Mesenchymal stem cell (in vitro differentiated cells and primary cell): ENCODE data around the gene PARN.

ENCODE experiments used
- DNase-seq: peaks from one replicate; pipeline ENCODE4 v3.0.0-alpha.2; 2013
- H2AFZ ChIP-seq: one replicate; pipeline ENCODE4 v1.6.1; 2013; ENCODE audit warnings: low read depth, mild to moderate bottlenecking, control low read depth, inconsistent platforms, low read length, moderate library complexity
- H2AK5ac ChIP-seq: 2 replicates; pipeline ENCODE4 v1.6.1; 2013; ENCODE audit warnings: low read length, moderate library complexity, mild to moderate bottlenecking, inconsistent platforms; ENCODE audit not compliant: severe bottlenecking
- H2BK120ac ChIP-seq: one replicate; pipeline ENCODE4 v1.6.1; 2013; ENCODE audit warnings: low read depth, mild to moderate bottlenecking, inconsistent platforms, low read length, moderate library complexity
- H2BK12ac ChIP-seq, 2 experiments: one replicate each; pipeline ENCODE4 v1.6.1; 2013; ENCODE audit warnings: inconsistent platforms in 2 of 2, low read length in 2 of 2, mild to moderate bottlenecking in 2 of 2, moderate library complexity in 2 of 2, control low read depth in 1 of 2
- H2BK15ac ChIP-seq: one replicate; pipeline ENCODE4 v1.6.1; 2013; ENCODE audit warnings: mild to moderate bottlenecking, low read depth, inconsistent platforms; ENCODE audit not compliant: poor library complexity, severe bottlenecking
- H2BK5ac ChIP-seq: 2 replicates; pipeline ENCODE4 v1.6.1; 2013; ENCODE audit warnings: low read depth, mild to moderate bottlenecking, low read length, control low read depth, inconsistent platforms; ENCODE audit not compliant: poor library complexity, severe bottlenecking
- H3K14ac ChIP-seq, 2 experiments: one replicate each; pipeline ENCODE4 v1.6.1; 2013; ENCODE audit warnings: inconsistent platforms in 2 of 2, low read length in 2 of 2, control low read depth in 1 of 2, mild to moderate bottlenecking in 1 of 2, moderate library complexity in 1 of 2
- H3K18ac ChIP-seq, 2 experiments: one replicate each; pipeline ENCODE4 v1.6.1; 2013; ENCODE audit warnings: inconsistent platforms in 2 of 2, low read length in 2 of 2, control low read depth in 1 of 2, low read depth in 1 of 2, mild to moderate bottlenecking in 1 of 2
- H3K23ac ChIP-seq, 2 experiments: one replicate each; pipeline ENCODE4 v1.6.1; 2013; ENCODE audit warnings: inconsistent platforms in 2 of 2, low read length in 2 of 2, mild to moderate bottlenecking in 2 of 2, moderate library complexity in 2 of 2, control low read depth in 1 of 2
- H3K27ac ChIP-seq: 2 replicates; pipeline ENCODE4 v1.5.1; 2013; ENCODE audit warnings: mild to moderate bottlenecking, moderate library complexity, low read length, control low read depth, inconsistent platforms; ENCODE audit not compliant: poor library complexity, severe bottlenecking
- H3K27me3 ChIP-seq, 2 experiments: 2 replicates each; pipeline versions ENCODE4 v1.6.1 to v1.7.0; 2013; ENCODE audit warnings: low read length in 2 of 2, mild to moderate bottlenecking in 2 of 2, moderate library complexity in 2 of 2, control low read depth in 1 of 2, inconsistent platforms in 1 of 2; ENCODE audit not compliant: control insufficient read depth in 1 of 2, insufficient read depth in 1 of 2
- H3K36me3 ChIP-seq, 2 experiments: 2 replicates each; pipeline versions ENCODE4 v1.6.1 to v1.7.0; 2013; ENCODE audit warnings: low read length in 2 of 2, control low read depth in 1 of 2, inconsistent platforms in 1 of 2, low read depth in 1 of 2, mild to moderate bottlenecking in 1 of 2; ENCODE audit not compliant: insufficient read depth in 2 of 2, control insufficient read depth in 1 of 2
- H3K4ac ChIP-seq, 2 experiments: one replicate each; pipeline ENCODE4 v1.6.1; 2013; ENCODE audit warnings: inconsistent platforms in 2 of 2, low read length in 2 of 2, mild to moderate bottlenecking in 2 of 2, moderate library complexity in 2 of 2, control low read depth in 1 of 2, low read depth in 1 of 2
- H3K4me1 ChIP-seq: 2 replicates; pipeline ENCODE4 v1.6.1; 2013; ENCODE audit warnings: low read depth, low read length, control low read depth; ENCODE audit not compliant: control insufficient read depth, insufficient read depth
- H3K4me2 ChIP-seq: 2 replicates; pipeline ENCODE4 v1.6.1; 2013; ENCODE audit warnings: low read length, mild to moderate bottlenecking, inconsistent platforms; ENCODE audit not compliant: poor library complexity, severe bottlenecking
- H3K4me3 ChIP-seq, 2 experiments: 2 replicates each; pipeline versions ENCODE4 v1.5.1 to v1.7.0; 2013; ENCODE audit warnings: low read length in 2 of 2, mild to moderate bottlenecking in 2 of 2, control low read depth in 1 of 2, low read depth in 1 of 2; ENCODE audit not compliant: insufficient read depth in 1 of 2
- H3K79me1 ChIP-seq: replicated peaks from 2 replicates; pipeline ENCODE4 v1.6.1; 2013; ENCODE audit warnings: mild to moderate bottlenecking, control low read depth, low read length, inconsistent platforms; ENCODE audit not compliant: poor library complexity, severe bottlenecking
- H3K9ac ChIP-seq: 2 replicates; pipeline ENCODE4 v1.7.0; 2013; ENCODE audit warnings: mild to moderate bottlenecking, low read length, moderate library complexity
- H3K9me3 ChIP-seq: 2 replicates; pipeline ENCODE4 v1.7.0; 2013; ENCODE audit warnings: mild to moderate bottlenecking, low read length; ENCODE audit not compliant: control insufficient read depth
- H4K8ac ChIP-seq: one replicate; pipeline ENCODE4 v1.6.1; 2013; ENCODE audit warnings: inconsistent platforms, mild to moderate bottlenecking, low read length, moderate library complexity
- H4K91ac ChIP-seq: one replicate; pipeline ENCODE4 v1.6.1; 2013; ENCODE audit warnings: mild to moderate bottlenecking, low read length, inconsistent platforms
- WGBS: methylation state at CpG from one replicate; pipeline ENCODE4 v1.1.7; 2013; ENCODE audit warnings: mixed read lengths; 5-methylcytosine and 5-hydroxymethylcytosine counted together

PARN gene

DNA sequence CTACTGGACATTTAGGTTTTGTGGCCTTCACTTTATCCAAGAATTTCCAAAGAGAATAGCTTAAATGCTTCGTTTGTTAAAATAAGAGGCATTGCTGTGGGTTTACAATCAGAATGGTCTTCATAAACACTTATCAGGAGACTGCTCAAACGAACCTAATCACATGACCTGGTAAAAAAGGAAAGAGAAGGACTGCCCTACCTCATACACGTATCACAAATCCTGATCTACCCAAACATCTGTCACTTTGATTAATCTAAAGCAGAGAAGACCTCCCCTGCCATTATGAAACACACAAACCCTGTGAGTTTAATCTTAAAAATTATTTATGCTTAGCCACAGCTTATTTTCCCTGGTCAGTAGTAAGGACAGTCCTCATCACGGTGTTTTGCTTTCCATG lies 76.6 kb downstream of the PARN start:
- Histone ChIP-seq H2BK12ac (no peak overlapping the region), H3K36me3 (peaks cover 3 to 50% of the 10 kb centered on the region in 2 experiments), H2BK5ac (no peak overlapping the region), H4K8ac (no peak overlapping the region), H3K4me1 (peaks cover 4% of the 10 kb centered on the region), H3K4me3 (no peak overlapping the region), H3K9me3 (no peaks in the 10 kb centered on the region), H3K18ac (no peak overlapping the region), H4K91ac (no peak overlapping the region), H3K23ac (no peak overlapping the region), H3K79me1 (peaks cover 3% of the 10 kb centered on the region), H2BK15ac (no peak overlapping the region), H3K14ac (no peak overlapping the region), H2AFZ (no peak overlapping the region), H3K4ac (no peak overlapping the region), H3K4me2 (no peak overlapping the region), H3K27ac (no peak overlapping the region), H3K9ac (no peak overlapping the region), H2BK120ac (no peak overlapping the region), H3K27me3 (no peaks in the 10 kb centered on the region), H2AK5ac (no peak overlapping the region)
- DNase-seq = no peak
- 54% methylated on average over 3 of the region's 4 CpGs for WGBS

- H3K4me1 ChIP-seq = peaks cover 6% of the 10 kb centered on the region
- no peak overlapping the region for H2BK5ac ChIP-seq
- peaks cover 10% of the 10 kb centered on the region for H3K79me1 ChIP-seq
- no peak overlapping the region for H3K18ac ChIP-seq
- no peak overlapping the region for H4K91ac ChIP-seq
- 100% methylated on average over 5 of the region's 5 CpGs for WGBS
- no peak overlapping the region for H2BK15ac ChIP-seq
- H3K9ac ChIP-seq = no peak overlapping the region
- H3K4ac ChIP-seq = no peak overlapping the region
- no peak overlapping the region for H3K23ac ChIP-seq
- no peak overlapping the region for H2AFZ ChIP-seq
- H3K9me3 ChIP-seq = no peaks in the 10 kb centered on the region
- H2BK12ac ChIP-seq = no peak overlapping the region
- no peak for DNase-seq
- H3K4me2 ChIP-seq = peak overlapping the region; percentile 39
- H2AK5ac ChIP-seq = peak overlapping the region; percentile 26
- H3K14ac ChIP-seq = no peak overlapping the region
- no peak overlapping the region for H2BK120ac ChIP-seq
- peak overlapping the region; percentile 43 for H3K27ac ChIP-seq
- H3K36me3 ChIP-seq = peaks cover 9 to 60% of the 10 kb centered on the region in 2 experiments
- no peaks in the 10 kb centered on the region for H3K27me3 ChIP-seq
- no peak overlapping the region for H4K8ac ChIP-seq
- H3K4me3 ChIP-seq = no peak overlapping the region
These were observed 80.3 kb downstream of the PARN start for GRCh38 chr16:14549789-14550153.

- H2BK12ac ChIP-seq = no peak overlapping the region
- H2BK120ac ChIP-seq = no peak overlapping the region
- 100% methylated on average over 1 of the region's 3 CpGs for WGBS
- no peak overlapping the region for H2AFZ ChIP-seq
- no peak overlapping the region for H4K91ac ChIP-seq
- H4K8ac ChIP-seq = no peak overlapping the region
- H2BK5ac ChIP-seq = no peak overlapping the region
- H3K23ac ChIP-seq = no peak overlapping the region
- no peak overlapping the region for H3K18ac ChIP-seq
- no peak overlapping the region for H2BK15ac ChIP-seq
- no peak overlapping the region for H3K4me2 ChIP-seq
- H3K4ac ChIP-seq = no peak overlapping the region
- H3K27ac ChIP-seq = no peak overlapping the region
- no peaks in the 10 kb centered on the region for H3K9me3 ChIP-seq
- no peak overlapping the region for H2AK5ac ChIP-seq
- H3K27me3 ChIP-seq = no peaks in the 10 kb centered on the region
- no peak overlapping the region for H3K14ac ChIP-seq
- peaks cover 13 to 65% of the 10 kb centered on the region in 2 experiments for H3K36me3 ChIP-seq
- no peak overlapping the region for H3K9ac ChIP-seq
- no peak overlapping the region for H3K4me3 ChIP-seq
- peaks cover 10% of the 10 kb centered on the region for H3K79me1 ChIP-seq
- DNase-seq = no peak
- peaks cover 7% of the 10 kb centered on the region for H3K4me1 ChIP-seq
These were observed 80.9 kb downstream of the PARN start for GRCh38 chr16:14548933-14549788.

DNA sequence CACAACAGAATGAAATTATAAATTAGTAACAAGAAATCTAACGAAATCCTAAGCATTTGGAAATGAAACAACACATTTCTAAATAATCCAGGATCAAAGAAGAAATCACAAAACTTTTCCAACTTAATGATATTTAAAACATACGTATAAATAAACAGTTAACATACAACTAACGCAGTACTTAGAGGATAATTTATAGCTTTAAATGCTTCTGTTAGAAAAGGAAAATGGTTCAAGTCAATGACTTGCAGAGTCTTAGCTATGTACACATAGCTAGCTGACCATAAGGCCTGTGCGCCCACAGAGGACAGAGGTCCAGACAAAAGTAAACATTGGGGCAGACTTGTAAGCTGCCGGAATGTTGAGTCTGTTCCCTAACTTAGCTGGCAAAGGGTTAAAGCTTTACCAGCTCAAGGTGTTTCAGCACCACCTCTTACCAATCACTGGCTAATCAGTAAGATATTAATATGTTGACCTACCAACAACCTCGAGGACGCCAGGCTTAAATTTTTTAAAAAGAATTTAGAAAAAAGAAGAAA lies 84.6 kb downstream of the PARN start:
- Histone ChIP-seq H3K18ac (no peak overlapping the region), H3K27me3 (no peaks in the 10 kb centered on the region), H2BK15ac (no peak overlapping the region), H2AFZ (no peak overlapping the region), H3K79me1 (peaks cover 17% of the 10 kb centered on the region), H4K8ac (no peak overlapping the region), H3K4me1 (peaks cover 7% of the 10 kb centered on the region), H2BK12ac (no peak overlapping the region), H3K4me3 (no peak overlapping the region), H3K36me3 (peaks cover 28 to 58% of the 10 kb centered on the region in 2 experiments), H3K4ac (no peak overlapping the region), H2BK120ac (no peak overlapping the region), H2AK5ac (no peak overlapping the region), H3K9ac (no peak overlapping the region), H3K14ac (no peak overlapping the region), H3K4me2 (no peak overlapping the region), H3K9me3 (peaks cover 23% of the 10 kb centered on the region), H4K91ac (no peak overlapping the region), H3K27ac (no peak overlapping the region), H3K23ac (no peak overlapping the region), H2BK5ac (no peak overlapping the region)
- DNase-seq = peak; percentile 61
- 42% methylated on average over 3 of the region's 7 CpGs for WGBS
